Thyroid gland (tissue), 4 donors: ENCODE measurements around the gene XKR8.

Source experiments
- CTCF ChIP-seq, 6 experiments: fragments of 200-600 bp in 3 of 6; fragments of 450-650 bp in 3 of 6; sonication (generic) in 3 of 6; IDR thresholded peaks; one replicate each; pipeline ENCODE4 v1.5.1; 2016 to 2019; ENCODE audit warnings: antibody characterized with exemption in 6 of 6, mild to moderate bottlenecking in 2 of 6, inconsistent platforms in 1 of 6, moderate library complexity in 1 of 6
- POLR2A ChIP-seq, 2 donors: fragments of 450-650 bp; IDR thresholded peaks; one replicate each; pipeline ENCODE4 v1.6.1; 2017; ENCODE audit warnings: antibody characterized with exemption in 2 of 2, mild to moderate bottlenecking in 2 of 2, moderate library complexity in 1 of 2

- TF ChIP-seq CTCF (IDR thresholded peaks at IDR 0.05) (no peak), POLR2A (IDR thresholded peaks at IDR 0.05) (no peak)
Observed at GRCh38 chr1:27961646-27962221, 2.0 kb downstream of the XKR8 start.
